ENCODE data around the gene AP1B1. TPM values are rescaled to one million over a fixed set of nuclear protein-coding genes. Genes with fewer than 3 reads are reported as not detected.

AP1B1 gene
- total and polyA plus RNA-seq, 2 of the 8 experiments (the other 6 are each of a cell fraction or from before 2014, with no cell fraction given): 64.2 to 86.8 TPM

DNA sequence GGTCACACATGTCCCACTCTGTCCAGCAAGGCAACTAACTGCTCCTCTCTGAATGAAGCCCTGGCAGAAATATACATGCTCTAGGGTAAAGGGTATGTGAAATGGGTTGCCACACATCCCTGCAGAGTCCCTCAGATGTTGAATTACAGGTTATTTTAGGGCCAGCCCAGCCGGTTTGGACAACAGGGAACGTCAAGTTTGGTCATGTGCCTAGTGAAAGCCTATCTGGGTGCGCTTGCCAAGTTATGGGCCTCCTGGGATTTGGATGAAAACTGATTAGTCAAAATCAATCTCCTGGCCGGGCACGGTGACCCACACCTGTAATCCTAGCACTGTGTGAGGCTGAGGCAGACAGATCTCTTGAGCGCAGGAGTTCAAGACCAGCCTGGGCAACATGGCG lies 10.4 kb downstream of the AP1B1 start:
- H3K27me3 ChIP-seq (replicated peaks in 1 of 4; ENCODE audit: control insufficient read depth in 3 of 4, extremely low read depth in 1 of 4, insufficient read depth in 3 of 4, low read length in 3 of 4): no peaks in the 10 kb centered on the region; a peak in 1 of 7 replicates
- H4K5ac ChIP-seq (ENCODE audit: insufficient read length, low read depth, low read length): no peak overlapping the region
- POLR2A ChIA-PET (ENCODE audit: partially characterized antibody): interaction anchor here (0.7 kb wide), 1 partner anchor 65 kb away, joined by 4 read pairs; no protein-coding TSS in a partner anchor

More for the DNA sequence above, 10.4 kb downstream of the AP1B1 start:
- H2BK5ac ChIP-seq (ENCODE audit: low read depth, low read length): no peak overlapping the region
- H3K79me1 ChIP-seq (ENCODE audit: low read depth, low read length): peaks cover 12% of the 10 kb centered on the region
- H3K9ac ChIP-seq (replicated peaks in 1 of 4; ENCODE audit: extremely low read depth in 1 of 4, low read depth in 3 of 4, low read length in 3 of 4): no peak overlapping the region
- no peak overlapping the region for H2BK15ac ChIP-seq (ENCODE audit: low read length)
- H3K4me3 ChIP-seq (ENCODE audit: extremely low read depth in 1 of 4, insufficient read depth in 2 of 4, low read depth in 3 of 4, low read length in 4 of 4): no peak overlapping the region
- H3K9me3 ChIP-seq (ENCODE audit: insufficient read depth in 2 of 2, low read depth in 1 of 2, low read length in 1 of 2): no peaks in the 10 kb centered on the region
- H3K23ac ChIP-seq (ENCODE audit: insufficient read length): no peak overlapping the region
- H2BK20ac ChIP-seq (ENCODE audit: low read length): no peak overlapping the region
- no peak overlapping the region for H2AK5ac ChIP-seq (ENCODE audit: low read depth, low read length)
- no peak overlapping the region for H3K4ac ChIP-seq (replicated peaks; ENCODE audit: insufficient read length, low read depth, low read length)
- 93% methylated on average over 7 of the region's 7 CpGs; no CpG with 5 or more reads in 1 of the 2 experiments for WGBS, 2 experiments (ENCODE audit: extremely low coverage in 1 of 2, insufficient coverage in 1 of 2, insufficient read length in 1 of 2, insufficient replicate concordance in 2 of 2, low coverage in 1 of 2, low lambda C conversion rate in 2 of 2, missing lambda C conversion rate in 1 of 2)
- H2AFZ ChIP-seq (ENCODE audit: low read length): no peak overlapping the region
- CTCF ChIA-PET (ENCODE audit: partially characterized antibody): interaction anchor here (1.9 kb wide), 1 partner anchor 19 kb away, joined by 5 read pairs; no protein-coding TSS in a partner anchor
- no peak for DNase-seq (ENCODE audit: low read depth in 1 of 2, low spot score in 2 of 2)
- H3K79me2 ChIP-seq (ENCODE audit: control insufficient read depth in 1 of 2, insufficient read depth in 2 of 2, low read length in 2 of 2): peaks cover 0 to 12% of the 10 kb centered on the region in 2 experiments; a peak in 1 of 4 replicates
- H3K4me2 ChIP-seq (ENCODE audit: insufficient read depth in 1 of 2, low read depth in 2 of 2, low read length in 2 of 2): no peak overlapping the region
- no peak overlapping the region for H3K14ac ChIP-seq (ENCODE audit: insufficient read length)
- no peak overlapping the region for H3K18ac ChIP-seq (ENCODE audit: extremely low read depth, low read length)
- no peaks in the 10 kb centered on the region for H3K4me1 ChIP-seq (replicated peaks in 1 of 4; ENCODE audit: control insufficient read depth in 3 of 4, insufficient read depth in 4 of 4, low read length in 3 of 4)
- no peak overlapping the region for H4K8ac ChIP-seq (ENCODE audit: extremely low read depth, insufficient read depth, low read length)
- no peaks in the 10 kb centered on the region for H3K23me2 ChIP-seq (ENCODE audit: low read depth, low read length)
- no peak overlapping the region for H3K56ac ChIP-seq (replicated peaks; ENCODE audit: insufficient read length, low read depth, low read length)
- no peak overlapping the region for H2BK12ac ChIP-seq (ENCODE audit: low read depth, low read length)
- H3K27ac ChIP-seq (ENCODE audit: low read depth, low read length): no peak overlapping the region
- FAIRE-seq: no peak
- peaks cover 0 to 12% of the 10 kb centered on the region in 2 experiments for H4K20me1 ChIP-seq (replicated peaks in 1 of 2; ENCODE audit: control insufficient read depth in 1 of 2, insufficient read depth in 2 of 2, low read length in 2 of 2)
- TF ChIP-seq JUND (IDR thresholded peaks at IDR 0.05; ENCODE audit: low read length) (no peak), EGR1 (IDR thresholded peaks at IDR 0.05; ENCODE audit: borderline replicate concordance, low read depth, low read length) (no peak), KDM1A (IDR thresholded peaks at IDR 0.05; ENCODE audit: borderline replicate concordance, low read length) (no peak), GABPA (IDR thresholded peaks at IDR 0.05; ENCODE audit: borderline replicate concordance, insufficient read depth, low read length) (no peak), TAF7 (optimal IDR thresholded peaks at IDR 0.05; ENCODE audit: borderline replicate concordance, low read depth, low read length) (no peak), GTF2F1 (IDR thresholded peaks at IDR 0.05; ENCODE audit: borderline replicate concordance, low read depth, low read length) (no peak), SP4 (IDR thresholded peaks at IDR 0.05; ENCODE audit: low read length) (no peak), NANOG (IDR thresholded peaks at IDR 0.05; ENCODE audit: insufficient read depth, low read depth, low read length, poor library complexity, severe bottlenecking) (no peak), ZNF274 (IDR thresholded peaks at IDR 0.05; ENCODE audit: borderline replicate concordance, extremely low read depth, low read length) (no peak), POLR2AphosphoS5 (IDR thresholded peaks at IDR 0.05; ENCODE audit: low read depth, low read length) (no peak), RFX5 (IDR thresholded peaks at IDR 0.05; ENCODE audit: borderline replicate concordance, low read depth, low read length) (no peak)
- TF ChIP-seq, protein P1, sequence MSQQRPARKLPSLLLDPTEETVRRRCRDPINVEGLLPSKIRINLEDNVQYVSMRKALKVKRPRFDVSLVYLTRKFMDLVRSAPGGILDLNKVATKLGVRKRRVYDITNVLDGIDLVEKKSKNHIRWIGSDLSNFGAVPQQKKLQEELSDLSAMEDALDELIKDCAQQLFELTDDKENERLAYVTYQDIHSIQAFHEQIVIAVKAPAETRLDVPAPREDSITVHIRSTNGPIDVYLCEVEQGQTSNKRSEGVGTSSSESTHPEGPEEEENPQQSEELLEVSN (IDR thresholded peaks at IDR 0.05): no peak
- H2BK120ac ChIP-seq (replicated peaks; ENCODE audit: low read depth, low read length): no peak overlapping the region
- H3K36me3 ChIP-seq (ENCODE audit: control insufficient read depth in 2 of 4, insufficient read depth in 4 of 4, low read length in 3 of 4): peaks cover 0 to 5% (median 2%) of the 10 kb centered on the region in 4 experiments; a peak in 3 of 8 replicates
- no peak overlapping the region for H4K91ac ChIP-seq (replicated peaks; ENCODE audit: insufficient read length, low read length)

Measured in H1 (cell line).